ENCODE results near the gene ITGA6.
A peak's percentile ranks its signal among the peaks of the same experiment; 100 is the strongest.

Gene ITGA6

GRCh38 chr2:172416447-172417058 lies 10.8 kb upstream of the ITGA6 start:
- DNase-seq (ENCODE audit: low read depth, low spot score) = no peak

DNA sequence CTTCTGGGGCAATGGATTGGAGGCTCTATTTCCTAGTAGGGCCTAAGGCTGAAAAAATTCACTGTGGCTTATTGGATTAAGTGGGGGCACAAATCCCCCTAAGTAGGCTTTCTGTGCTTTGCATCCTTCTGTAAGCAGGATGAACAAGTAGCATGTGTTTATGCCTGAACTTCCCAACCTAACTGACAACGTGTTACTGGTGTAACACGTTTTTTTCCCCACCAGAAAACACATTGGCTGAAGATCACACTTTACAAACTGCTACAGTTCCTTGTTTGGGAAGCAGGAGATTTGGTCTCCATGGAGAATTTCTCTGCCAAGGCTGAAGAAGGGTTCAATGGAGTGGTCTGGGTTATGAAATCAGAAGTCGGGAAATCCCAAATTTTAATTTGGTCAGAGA lies 7.2 kb upstream of the ITGA6 start:
- no peak for DNase-seq (ENCODE audit: low read depth, low spot score)

DNA sequence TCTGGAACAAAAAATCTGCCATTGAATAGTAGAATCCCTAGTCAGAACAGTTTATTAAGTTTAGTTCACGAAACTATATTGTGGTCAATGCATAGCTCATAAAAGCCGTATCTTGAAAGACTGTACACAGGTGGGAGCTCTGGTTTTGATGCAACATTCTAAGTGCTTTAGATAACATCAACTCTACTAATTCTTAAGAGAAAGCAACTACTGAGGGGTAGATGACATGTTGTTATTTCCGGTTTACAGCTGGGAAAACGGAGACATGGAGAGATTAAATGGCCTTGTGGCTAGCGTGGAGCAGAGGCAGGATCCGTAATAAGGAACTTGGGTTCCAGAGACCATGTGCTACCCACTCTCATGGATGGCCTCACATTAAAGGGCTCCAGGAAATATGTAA lies 4.2 kb upstream of the ITGA6 start:
- DNase-seq (ENCODE audit: low read depth, low spot score) = no peak

DNA sequence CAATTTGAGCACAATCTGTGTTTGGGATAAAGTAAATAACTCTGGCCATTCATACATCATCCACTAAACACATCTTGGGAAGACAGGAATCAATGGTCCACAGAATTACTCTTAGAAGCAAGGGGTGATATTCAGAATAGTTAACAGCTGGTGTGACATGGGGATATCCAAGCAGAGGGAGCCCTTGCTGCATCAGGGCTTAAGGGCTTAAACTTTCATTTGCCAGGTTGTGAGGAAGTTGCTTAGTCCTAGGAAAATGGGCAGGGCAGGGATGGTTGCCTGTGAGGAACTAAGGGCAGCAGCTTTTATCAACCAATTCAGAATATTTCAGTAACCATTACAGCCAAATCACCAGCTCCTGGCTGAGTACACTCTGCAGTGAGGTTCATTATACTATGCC lies 2.0 kb upstream of the ITGA6 start:
- no peak for DNase-seq (ENCODE audit: low read depth, low spot score)

DNA sequence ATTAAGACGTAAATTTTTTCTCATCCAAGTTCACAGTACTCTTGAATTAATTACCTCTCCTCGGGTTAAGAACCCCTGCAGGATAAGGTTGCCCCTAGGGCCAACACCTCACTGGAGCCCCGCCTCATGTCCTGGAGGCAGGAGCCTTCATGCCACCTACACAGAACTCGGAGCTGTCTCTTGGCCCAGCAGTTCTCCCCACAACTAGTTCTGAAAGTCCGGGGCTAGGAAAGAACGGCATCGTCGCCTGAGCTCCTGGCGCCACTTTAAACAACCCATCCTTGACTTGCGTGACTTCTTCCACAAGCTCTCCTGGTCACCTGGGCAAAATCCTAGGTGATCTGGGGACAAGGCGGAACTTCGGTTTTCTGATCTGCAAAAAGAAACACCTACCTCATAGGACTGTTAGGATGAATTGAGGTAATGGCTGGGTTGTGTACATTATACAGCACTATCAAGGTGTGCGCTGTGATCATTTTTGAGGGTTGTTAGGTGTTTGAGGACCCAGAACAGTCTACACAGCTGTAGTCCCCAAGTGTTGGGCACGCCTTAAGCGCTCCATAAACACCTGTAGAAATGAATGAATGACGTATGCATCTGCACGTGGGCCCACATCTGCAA lies 641 bp upstream of the ITGA6 start:
- no peak for DNase-seq (ENCODE audit: low read depth, low spot score)

DNA sequence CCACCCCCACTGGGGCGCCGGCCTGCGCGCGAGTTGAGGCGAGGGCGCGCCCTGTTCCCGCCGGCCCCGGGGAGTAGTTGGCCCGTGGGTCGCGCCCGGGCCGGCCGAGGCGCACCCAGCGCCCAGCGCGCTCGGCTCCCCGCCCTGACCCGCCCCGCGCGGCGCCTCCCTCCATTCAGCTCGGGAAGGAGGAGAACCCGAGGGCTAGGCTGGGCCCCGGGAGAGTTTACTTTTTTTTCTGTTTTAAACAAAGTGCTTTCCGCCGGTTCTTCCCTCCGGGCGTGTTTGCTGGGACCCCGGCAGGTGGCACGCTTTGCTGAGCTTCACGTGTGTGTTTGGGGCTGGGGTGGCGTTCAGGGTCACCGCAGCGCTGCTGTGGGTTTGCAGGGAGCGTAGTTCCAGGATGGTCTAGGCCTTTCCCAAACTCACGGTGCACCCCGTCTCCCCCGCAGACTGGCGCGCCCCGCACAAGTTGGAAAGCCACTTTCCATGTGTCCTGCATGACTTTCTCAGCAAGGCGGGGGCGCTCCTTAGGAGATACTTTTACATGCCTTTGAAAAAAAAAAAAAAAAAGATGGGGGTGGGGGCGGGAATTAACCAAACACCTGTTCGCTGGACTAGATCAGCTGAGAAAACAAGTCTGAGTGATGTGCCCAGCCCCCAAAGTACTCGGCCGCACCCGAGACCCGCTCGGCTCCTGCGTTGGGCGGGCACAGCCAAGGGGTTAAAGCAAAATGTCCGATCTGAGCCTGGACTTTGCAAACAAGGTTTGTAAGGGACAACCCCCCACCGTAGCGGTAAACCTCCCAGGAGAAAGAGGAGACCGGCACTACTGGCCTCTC lies 825 bp downstream of the ITGA6 start:
- peak; percentile 59 for DNase-seq (ENCODE audit: low read depth, low spot score)

GRCh38 chr2:172428832-172429210 lies 1.4 kb downstream of the ITGA6 start:
- DNase-seq (ENCODE audit: low read depth, low spot score) = peak; percentile 17

DNA sequence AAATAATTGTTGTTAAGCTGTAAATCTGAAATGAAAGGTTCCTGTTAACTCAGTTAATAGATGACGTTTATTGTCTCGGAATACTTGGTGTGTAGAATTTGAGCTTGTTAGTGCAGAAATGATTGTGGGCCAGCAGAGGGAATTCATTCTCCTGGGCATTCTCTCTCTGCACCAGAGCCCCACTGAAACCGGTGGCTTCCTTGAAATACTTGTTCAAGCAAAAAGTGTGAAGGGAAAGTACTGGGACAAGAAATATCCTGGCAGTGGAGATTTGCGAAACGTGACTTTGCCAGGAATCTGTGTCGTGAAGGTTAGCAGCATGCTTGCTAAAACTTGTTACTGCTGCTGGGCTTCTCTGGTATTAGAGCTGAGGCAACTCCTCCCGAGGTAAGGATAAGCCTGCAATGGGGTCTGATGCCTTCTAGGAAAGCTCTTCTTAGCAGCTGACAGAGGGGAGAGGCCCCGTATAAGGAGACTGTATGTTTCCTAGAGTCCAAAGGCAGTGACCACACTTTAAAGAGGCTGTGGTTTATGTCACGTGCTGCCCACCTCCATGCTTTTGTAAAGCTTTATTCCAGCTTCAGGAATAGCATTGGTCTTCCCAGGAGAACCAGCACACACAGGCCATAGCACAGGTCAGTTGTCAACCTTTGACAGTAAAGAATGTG lies 2.0 kb downstream of the ITGA6 start:
- peak; percentile 40 for DNase-seq (ENCODE audit: low read depth, low spot score)

DNA sequence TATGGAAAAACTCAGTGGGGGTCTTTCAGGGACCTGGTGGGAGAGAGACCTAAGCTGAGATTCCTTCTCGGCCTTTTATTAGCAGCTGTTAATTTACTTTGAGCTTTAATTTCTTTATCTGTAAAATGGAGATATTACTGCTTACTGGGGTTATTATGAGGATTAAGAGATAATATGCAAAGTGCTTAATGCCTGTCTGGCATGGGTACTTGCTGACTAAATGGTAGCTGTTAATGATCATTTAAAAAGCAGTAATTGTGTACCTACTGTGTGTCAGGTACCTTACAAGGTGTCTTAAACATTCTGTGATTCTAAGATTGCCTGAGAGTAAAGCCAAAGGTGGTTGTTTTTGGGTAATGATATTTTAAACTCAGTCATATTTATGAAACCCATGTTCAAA lies 2.6 kb downstream of the ITGA6 start:
- DNase-seq (ENCODE audit: low read depth, low spot score) = no peak

DNA sequence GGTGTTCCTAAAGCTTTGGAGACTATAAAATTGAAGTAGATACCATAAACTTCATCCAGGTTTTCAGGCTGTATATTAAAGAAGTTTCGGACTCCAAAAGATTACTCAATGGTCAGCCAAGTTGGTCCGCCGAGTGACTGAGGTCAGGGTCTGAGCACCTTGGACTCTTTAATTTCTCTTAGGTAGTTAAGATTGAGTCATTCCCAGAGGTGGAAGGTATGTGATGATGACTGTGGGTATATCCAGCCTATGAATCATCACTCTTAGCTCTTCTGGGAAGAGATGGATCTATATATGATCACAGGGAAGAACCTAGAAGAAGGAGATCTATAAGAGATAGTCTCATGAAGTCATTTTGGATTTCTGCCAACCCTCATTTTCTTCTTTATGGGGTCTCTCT lies 3.3 kb downstream of the ITGA6 start:
- no peak for DNase-seq (ENCODE audit: low read depth, low spot score)

DNA sequence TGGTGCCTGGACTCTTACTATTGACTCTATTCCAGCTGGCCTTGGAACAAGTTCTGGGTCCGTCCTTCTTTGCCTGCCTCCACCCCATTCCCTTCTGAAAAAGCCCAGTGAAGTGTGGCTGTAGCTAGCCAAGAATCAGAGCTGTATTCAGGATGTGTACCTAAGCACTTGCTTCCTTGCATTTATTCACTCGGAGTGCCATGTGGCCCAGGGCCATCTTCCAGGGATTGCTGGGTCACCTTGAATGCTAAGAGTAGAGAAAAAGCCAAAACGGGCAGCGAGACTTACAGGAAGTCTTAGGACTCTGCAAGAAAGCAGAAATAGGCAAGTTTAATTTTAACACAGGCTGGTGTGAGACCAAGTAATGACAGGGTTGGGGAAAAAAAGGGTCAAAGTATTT lies 4.1 kb downstream of the ITGA6 start:
- no peak for DNase-seq (ENCODE audit: low read depth, low spot score)

GRCh38 chr2:172431993-172432392 lies 4.6 kb downstream of the ITGA6 start:
- DNase-seq (ENCODE audit: low read depth, low spot score) = no peak

DNA sequence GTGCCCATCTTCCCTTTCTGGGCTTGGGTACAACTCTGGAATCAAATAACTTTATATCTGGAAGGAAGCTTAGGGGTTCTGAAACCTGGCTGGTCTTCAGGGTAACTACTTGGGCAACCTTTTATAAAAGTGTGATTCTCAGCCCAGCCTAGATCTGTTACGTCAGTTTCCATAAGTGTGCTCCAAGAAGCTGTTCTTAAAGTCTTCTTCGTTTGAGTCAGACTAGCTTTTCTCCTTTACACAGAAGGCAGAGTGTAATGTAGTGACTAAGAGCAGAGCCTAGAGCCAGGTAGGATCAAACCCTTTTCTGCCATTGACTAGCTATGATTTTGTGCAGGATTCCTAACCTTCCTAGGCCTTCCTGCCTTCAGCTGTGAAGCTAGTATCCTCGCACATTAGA lies 5.8 kb downstream of the ITGA6 start:
- DNase-seq (ENCODE audit: low read depth, low spot score) = no peak

- DNase-seq (ENCODE audit: low read depth, low spot score) = no peak
These were observed 7.6 kb downstream of the ITGA6 start for GRCh38 chr2:172434821-172435605.

DNA sequence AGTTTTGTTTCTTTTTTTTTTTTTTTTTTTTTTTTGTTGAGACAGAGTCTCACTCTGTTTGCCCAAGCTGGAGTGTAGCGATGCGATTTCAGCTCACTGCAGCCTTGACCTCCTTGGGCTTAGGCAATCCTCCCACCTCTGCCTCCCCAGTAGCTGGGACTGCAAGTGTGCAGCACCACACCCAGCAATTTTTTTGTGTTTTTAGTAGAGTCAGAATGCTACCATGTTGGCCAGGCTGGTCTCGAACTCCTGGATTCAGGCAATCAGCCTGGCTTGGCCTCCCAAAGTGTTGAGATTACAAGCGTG lies 8.2 kb downstream of the ITGA6 start:
- no peak for DNase-seq (ENCODE audit: low read depth, low spot score)

DNA sequence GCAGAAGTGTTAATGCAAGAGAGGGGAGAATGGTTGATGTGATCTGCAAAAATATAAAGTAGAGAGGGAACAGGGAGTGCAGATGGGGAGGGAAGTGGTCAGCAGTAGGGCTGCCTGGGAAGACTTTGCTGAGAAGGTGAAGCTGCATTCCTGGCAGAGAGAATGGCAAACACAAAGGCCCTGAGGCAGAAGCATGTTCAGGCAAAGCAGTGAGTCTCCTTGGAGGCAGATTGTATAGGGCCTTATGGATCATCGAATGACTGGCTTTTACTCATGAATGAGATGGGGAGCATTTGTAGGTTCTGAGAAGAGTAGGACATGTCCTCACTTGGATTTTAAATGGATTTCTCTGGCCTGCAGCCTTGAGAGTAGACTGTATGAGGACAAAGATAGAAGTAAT lies 9.5 kb downstream of the ITGA6 start:
- no peak for DNase-seq (ENCODE audit: low read depth, low spot score)

GRCh38 chr2:172437419-172438341 lies 10.3 kb downstream of the ITGA6 start:
- DNase-seq (ENCODE audit: low read depth, low spot score) = no peak

- no peak for DNase-seq (ENCODE audit: low read depth, low spot score)
These were observed 11.5 kb downstream of the ITGA6 start for GRCh38 chr2:172438741-172439508.

DNA sequence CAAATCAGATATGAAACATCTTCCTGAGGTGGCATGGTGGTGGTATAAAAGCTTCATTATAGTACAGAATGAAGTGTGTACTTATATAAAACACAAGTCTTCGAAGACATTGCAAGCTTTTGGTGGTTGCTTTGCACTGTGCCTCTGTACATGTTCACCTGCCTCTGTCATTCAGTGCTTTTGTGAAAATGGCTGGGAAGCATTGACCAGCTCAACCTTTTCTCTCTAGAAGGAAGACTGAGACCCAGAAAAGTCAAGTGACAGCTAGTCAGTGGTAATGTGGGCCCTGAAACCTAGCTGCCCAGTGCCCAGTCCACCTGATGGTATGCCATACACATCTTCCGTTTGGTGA lies 12.1 kb downstream of the ITGA6 start:
- no peak for DNase-seq (ENCODE audit: low read depth, low spot score)

DNA sequence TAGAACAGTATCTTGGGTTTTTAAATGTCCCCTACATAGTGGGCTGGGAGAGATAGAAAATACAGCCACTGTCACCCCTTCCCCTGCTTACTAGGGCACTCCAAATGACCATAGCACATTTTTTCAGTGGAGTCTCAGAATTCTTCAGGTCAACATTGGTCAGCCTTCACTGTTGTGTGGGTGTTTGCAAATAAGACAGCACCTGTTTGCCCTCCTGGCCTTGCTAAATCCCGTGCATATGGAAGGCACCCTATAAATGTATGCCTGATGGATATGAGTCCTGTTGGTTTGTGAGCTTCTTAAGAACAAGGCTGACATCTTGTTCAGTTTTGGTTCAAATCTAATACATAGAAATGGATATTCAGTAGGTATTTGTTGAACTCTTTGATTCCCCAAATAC lies 12.5 kb downstream of the ITGA6 start:
- no peak for DNase-seq (ENCODE audit: low read depth, low spot score)
